GM18507 (cell line): Measurements from ENCODE around the gene SKA1.
"Not testable (repeated sequence)": the region's sequence is repeated elsewhere in the genome, so short reads cannot be mapped to it uniquely, and the experiment has no call there.

Experiments
- DNase-seq: peaks from one replicate; pipeline ENCODE4 v3.0.0; 2011; ENCODE audit warnings: low read depth; ENCODE audit not compliant: insufficient read length; ENCODE audit errors: extremely low spot score
- FAIRE-seq: peaks from 2 replicates; lab custom pipeline; 2011; peaks lifted over from hg19 to GRCh38; lab: Jason Lieb, UNC

Gene SKA1

DNA sequence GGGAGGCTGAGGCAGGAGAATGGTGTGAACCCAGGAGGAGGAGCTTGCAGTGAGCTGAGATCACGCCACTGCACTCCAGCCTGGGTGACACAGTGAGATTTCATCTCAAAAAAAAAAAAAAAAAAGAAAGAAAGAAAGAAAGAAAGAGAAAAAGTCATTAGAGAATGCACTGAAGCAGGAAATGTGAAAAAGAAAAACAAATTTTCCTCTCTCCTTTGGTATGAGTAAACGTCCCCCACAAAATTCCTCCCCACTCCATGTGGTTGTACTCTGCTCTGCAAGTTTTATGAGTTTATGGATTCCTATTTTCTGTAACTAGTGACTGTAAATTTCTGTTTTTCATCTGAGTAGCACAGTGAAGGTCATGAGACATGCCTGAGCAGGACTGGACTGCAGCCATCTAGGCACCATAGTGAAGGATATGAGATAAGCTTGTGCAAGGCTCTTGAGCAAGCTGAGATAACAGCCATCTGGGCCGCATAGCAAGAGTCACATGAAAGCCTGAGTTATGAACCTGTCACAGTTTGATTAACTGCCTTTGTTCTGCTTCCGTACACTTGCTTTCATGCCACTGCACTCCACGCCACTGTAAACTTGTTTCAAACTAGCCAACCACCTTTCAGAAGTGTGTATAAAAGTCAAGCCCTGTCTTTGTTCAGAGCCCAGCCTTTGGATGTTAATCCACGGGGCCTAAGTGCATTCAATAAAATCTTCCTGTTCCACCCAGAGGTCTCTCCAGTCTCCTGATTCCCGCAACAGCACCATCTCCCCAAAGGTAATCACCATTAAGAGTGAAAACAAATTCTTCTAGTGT is 50.2 kb downstream of the SKA1 start:
- DNase-seq, result no peak

GRCh38 chr18:50427896-50428295 is 53.0 kb downstream of the SKA1 start:
- DNase-seq, result no peak
- FAIRE-seq, result no peak

More for the DNA sequence above, 50.2 kb downstream of the SKA1 start:
- no peak for FAIRE-seq

DNA sequence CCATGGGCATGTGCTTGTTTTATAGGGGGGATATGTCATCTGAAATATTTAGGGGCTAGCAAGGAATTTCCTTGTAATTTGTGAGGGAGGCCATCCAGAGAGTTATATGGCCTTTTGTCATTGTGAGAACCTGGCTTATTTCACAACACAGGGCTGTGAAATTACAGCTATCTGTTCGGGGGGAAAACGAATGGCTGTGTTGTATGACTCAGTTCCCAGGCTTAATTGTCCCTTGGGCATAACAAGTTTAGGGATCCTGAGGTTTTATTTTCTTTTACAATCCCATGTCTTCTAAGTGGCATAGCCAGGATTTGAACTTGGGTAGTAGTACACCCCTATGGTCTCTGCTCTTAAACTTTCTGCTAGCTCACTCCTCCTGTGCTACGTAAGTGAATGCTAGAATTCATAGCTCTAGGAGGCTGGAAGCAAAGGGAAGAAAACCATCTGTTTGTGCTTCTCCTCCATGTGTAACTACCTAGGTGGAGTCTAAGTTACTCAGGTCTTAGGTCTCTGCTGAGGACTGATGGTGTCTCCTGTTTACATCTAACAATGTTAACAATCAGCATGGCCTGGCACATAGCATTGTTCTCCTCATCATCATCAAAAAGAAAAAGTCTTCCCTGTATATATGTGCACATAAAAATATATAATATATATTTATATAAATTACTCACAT is 53.8 kb downstream of the SKA1 start:
- FAIRE-seq (no peak), DNase-seq (no peak)

DNA sequence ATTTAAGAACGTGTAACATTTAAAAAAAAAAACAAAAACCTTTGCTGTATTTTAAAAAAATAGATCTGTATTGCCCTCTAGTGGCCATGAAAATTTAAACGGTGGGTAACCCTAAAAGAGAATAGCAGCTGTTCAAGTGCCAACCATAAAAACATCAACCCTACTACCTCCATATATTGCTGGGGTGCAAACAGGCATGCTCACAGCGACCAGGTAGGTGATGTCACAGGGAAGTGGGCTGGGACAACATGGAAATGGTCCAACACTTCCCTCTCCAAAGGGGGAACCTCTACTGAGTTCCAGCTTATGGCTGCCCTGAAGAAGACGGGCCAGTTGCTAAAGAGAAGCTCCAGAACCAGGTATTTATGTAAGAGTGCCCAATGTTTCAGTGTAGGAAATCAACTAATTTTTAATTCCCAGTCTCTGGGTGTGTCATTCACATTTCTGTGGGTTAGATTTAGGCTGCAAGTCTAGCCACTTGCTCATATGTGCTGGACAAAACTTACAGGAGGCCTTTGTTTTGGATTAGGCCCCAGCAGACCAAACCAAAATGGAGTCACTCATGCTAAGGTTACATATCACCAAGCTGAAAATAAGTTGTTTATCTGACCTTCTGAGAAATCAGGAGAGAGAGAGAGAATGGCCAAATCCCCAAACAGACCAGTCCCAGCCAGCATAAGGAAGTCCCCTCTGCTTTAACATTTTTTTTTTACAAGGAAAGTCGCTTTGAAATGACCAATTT is 54.5 kb downstream of the SKA1 start:
- DNase-seq, result no peak
- FAIRE-seq, result peak; percentile 59

GRCh38 chr18:50432915-50433314 is 58.1 kb downstream of the SKA1 start:
- DNase-seq (no peak), FAIRE-seq (no peak)

DNA sequence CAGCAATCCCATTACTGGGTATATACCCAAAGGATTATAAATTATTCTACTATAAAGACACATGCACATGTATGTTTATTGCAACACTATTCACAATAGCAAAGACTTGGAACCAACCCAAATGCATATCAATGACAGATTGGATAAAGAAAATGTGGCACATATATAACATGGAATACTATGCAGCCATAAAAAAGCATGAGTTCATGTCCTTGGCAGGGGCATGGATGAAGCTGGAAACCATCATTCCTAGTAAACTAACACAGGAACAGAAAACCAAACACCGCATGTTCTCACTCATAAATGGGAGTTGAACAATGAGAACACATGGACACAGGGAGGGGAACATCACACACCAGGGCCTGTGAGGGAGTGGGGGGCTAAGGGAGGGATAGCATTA is 61.9 kb downstream of the SKA1 start:
- not testable (repeated sequence) for FAIRE-seq, DNase-seq

- no peak for DNase-seq
- FAIRE-seq, result no peak
Measured at GRCh38 chr18:50439460-50440015, 64.7 kb downstream of the SKA1 start.

DNA sequence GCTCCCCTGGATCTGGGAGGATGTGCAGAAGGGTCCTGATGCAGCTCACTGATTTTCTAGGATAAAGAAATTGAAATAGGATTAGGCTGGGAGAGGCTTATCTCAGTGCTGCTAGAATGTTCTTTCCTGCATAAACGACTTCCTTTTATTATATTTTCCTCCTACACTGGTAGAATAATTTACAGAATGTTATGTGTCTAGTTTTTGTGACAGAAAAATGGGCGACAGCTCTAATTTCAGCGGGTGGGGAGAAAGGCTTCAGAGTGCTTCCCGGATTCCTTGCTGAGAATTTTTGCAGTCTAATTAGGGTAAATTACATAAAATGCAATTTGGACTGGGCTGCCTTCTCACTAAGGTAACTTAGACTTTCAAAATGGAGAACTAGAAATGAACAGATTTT is 66.2 kb downstream of the SKA1 start:
- DNase-seq (no peak), FAIRE-seq (no peak)

DNA sequence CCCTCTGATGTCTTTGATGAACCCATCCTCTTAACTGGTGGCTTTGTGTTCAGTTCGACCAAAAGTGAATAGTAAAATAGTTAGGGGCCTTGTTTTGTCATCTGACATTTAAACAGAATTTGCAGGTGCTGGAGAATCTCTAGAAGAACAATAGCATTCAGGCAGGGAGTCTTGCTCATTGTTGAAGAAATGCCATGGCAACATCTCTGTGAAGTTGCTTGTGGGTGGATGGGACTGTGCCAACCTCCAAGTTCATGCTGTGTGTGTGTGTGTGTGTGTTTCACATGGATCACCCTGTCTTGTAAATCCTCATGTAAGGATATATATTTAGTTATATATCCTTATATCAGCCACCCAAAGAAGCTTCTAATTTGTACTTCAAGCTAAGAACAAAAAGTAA is 66.7 kb downstream of the SKA1 start:
- FAIRE-seq (no peak), DNase-seq (no peak)
